Bronchial epithelial cell (primary cell): ENCODE data around the gene FUOM. TPM values are rescaled to one million over a fixed set of nuclear protein-coding genes. Genes with fewer than 3 reads are reported as not detected.

ENCODE experiments used
- DNase-seq: peaks from one replicate; pipeline ENCODE4 v3.0.0-alpha.2; 2010; ENCODE audit warnings: low read depth
- FAIRE-seq: peaks from 2 replicates; lab custom pipeline; 2011; peaks lifted over from hg19 to GRCh38; lab: Jason Lieb, UNC
- H3K27me3 ChIP-seq: 2 replicates; pipeline ENCODE4 v1.5.1; 2011; ENCODE audit warnings: low read length; ENCODE audit not compliant: control insufficient read depth, insufficient read depth
- H3K36me3 ChIP-seq: 2 replicates; pipeline ENCODE4 v1.5.1; 2011; ENCODE audit warnings: low read length; ENCODE audit not compliant: control insufficient read depth, insufficient read depth
- H3K4me3 ChIP-seq: 2 replicates; pipeline ENCODE4 v1.5.1; 2011; ENCODE audit warnings: mild to moderate bottlenecking, low read depth, low read length, control low read depth
- CTCF ChIP-seq: IDR thresholded peaks from 2 replicates; pipeline ENCODE4 v1.5.1; 2011; ENCODE audit warnings: mild to moderate bottlenecking, moderate library complexity, low read length, control low read depth, inconsistent platforms; ENCODE audit not compliant: insufficient read depth, severe bottlenecking
- total RNA-seq: library from RNA; depleted of rRNA; stranded (reverse); fragments of >200 nt; gene quantifications from 2 replicates; pipeline ENCODE4 v1.2.1, GENCODE V29; 2014

The FUOM gene
- total RNA-seq, 1 donor from 2014 or later: 16.8 TPM

DNA sequence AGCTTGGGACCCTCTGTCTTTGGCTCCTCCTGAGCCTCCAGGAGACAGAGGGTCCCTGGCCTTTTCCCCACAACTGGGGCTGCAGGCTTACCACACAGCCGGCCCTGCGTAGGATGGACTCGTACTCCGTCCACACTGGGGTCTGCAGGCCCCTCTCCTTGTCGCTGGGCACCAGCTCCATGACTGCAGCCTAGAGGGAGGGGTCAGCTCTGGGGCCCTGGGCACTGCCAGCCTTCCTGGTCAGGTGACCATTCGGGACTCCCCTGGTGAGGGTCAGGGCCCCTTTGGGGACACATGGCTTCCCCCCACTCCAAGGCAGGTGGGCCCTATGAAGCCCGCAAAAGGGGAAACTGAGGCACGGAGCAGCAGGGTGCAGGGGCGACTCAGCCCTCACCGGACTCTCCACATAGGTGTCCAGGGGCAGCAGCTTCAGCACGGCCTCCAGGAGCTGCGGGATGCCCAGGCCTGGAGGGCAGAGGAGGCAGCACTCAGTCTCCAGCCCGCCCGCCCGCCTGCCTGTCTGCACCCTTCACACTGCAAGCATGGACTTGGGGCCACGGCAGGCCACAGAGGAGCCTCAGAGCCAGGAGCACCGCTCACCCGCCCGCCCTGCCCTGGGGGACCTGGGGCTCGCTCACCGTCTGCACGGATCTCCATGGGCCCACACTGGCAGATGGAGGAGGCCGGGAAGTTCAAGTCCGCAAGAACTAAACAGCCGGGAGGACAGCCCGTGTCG is 1.1 kb downstream of the FUOM start:
- TF ChIP-seq CTCF: no peak
- FAIRE-seq: no peak
- Histone ChIP-seq H3K36me3 (no peaks in the 10 kb centered on the region), H3K4me3 (peak overlapping the region; percentile 52), H3K27me3 (no peaks in the 10 kb centered on the region)
- DNase-seq: no peak

DNA sequence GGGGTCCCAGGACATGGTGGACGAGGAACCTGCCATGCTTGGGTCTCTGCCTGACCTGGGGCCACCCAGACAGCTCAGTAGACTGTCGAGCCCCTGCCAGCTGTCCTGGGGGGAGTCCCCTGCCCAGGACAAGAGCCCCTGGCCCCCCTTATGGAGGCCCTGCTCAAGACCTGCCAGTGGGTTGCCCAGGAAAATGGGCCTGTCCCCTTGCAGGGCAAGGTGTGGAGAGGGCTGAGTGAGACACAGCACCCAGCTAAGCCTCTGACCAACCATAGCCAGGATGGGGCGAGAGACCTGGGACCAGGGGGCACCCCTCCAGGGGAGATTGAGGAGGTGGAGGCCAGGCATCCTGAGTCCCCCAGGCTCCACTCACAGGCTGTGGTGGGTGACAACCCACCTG is 1.8 kb downstream of the FUOM start:
- FAIRE-seq (no peak), DNase-seq (no peak)
- Histone ChIP-seq H3K27me3 (no peaks in the 10 kb centered on the region), H3K36me3 (no peaks in the 10 kb centered on the region), H3K4me3 (no peak overlapping the region)
- TF ChIP-seq CTCF: no peak

GRCh38 chr10:133355266-133355665 is 2.6 kb downstream of the FUOM start:
- DNase-seq (no peak), FAIRE-seq (no peak)
- no peak overlapping the region for H3K4me3 ChIP-seq
- TF ChIP-seq CTCF: no peak
- H3K27me3 ChIP-seq: no peaks in the 10 kb centered on the region
- no peaks in the 10 kb centered on the region for H3K36me3 ChIP-seq

DNA sequence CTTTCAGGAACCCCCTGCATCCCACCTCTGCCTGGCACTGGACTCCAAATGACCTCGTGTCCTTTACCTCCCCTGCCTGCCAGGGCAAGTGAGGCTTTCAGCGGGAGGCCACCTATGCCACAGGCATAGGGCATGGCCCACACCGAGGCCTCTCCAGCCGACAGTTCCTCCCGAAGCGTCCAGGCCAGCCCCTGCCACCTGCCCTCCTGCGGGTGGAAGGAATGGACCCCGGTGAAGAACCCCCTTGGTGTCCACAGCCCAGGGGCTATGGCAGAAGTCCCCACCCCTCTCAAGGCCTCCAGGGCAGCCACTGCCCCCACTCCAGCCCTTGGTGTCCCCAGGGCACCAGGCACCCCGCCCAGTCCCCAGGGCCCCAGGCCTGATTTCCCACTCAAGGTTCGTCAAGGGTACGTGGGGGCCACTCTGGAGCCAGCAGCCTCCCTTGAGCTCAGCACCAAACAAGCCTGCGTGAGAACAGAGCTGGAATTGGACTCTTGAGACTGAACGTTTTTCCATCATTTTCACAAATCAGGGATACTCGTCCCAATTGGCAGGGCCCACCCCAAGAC is 3.1 kb downstream of the FUOM start:
- no peak for TF ChIP-seq CTCF
- FAIRE-seq (no peak), DNase-seq (no peak)
- H3K27me3 ChIP-seq: no peaks in the 10 kb centered on the region
- H3K36me3 ChIP-seq: no peaks in the 10 kb centered on the region
- H3K4me3 ChIP-seq: no peak overlapping the region

- FAIRE-seq (no peak), DNase-seq (no peak)
- H3K27me3 ChIP-seq: no peaks in the 10 kb centered on the region
- no peak for TF ChIP-seq CTCF
- H3K4me3 ChIP-seq: no peak overlapping the region
- H3K36me3 ChIP-seq: no peaks in the 10 kb centered on the region
These were observed 3.7 kb downstream of the FUOM start for GRCh38 chr10:133353988-133354605.
